Measurements from ENCODE around the gene TAPT1.

TAPT1 gene

GRCh38 chr4:16120720-16121119, 105.6 kb downstream of the TAPT1 start:
- H3K4me3 ChIP-seq (ENCODE audit: low read depth, low read length), result no peak overlapping the region
- H3K4me1 ChIP-seq (ENCODE audit: control insufficient read depth, insufficient read depth, low read length), result no peaks in the 10 kb centered on the region
- H3K27ac ChIP-seq (ENCODE audit: extremely low read depth, low read depth, low read length), result no peak overlapping the region
- ChIA-PET POLR2A (no interaction called here), CTCF (interaction anchor here (0.6 kb wide), 1 partner anchor 25 kb away, joined by 3 read pairs; no protein-coding TSS in a partner anchor)
- TF ChIP-seq ZNF132 (tag by site-specific recombination; IDR thresholded peaks at IDR 0.05; ENCODE audit: borderline replicate concordance), result no peak
- TF ChIP-seq ZBTB1 (tag by site-specific recombination; IDR thresholded peaks at IDR 0.05), result no peak
- no peak for TF ChIP-seq MZF1 (tag by site-specific recombination; IDR thresholded peaks at IDR 0.05; ENCODE audit: borderline replicate concordance)
- TF ChIP-seq ZNF214 (tag by site-specific recombination; IDR thresholded peaks at IDR 0.05; ENCODE audit: borderline replicate concordance), result no peak
- TF ChIP-seq ZFP69B (tag by site-specific recombination; IDR thresholded peaks at IDR 0.05), result no peak
- TF ChIP-seq GLI2 (tag by site-specific recombination; IDR thresholded peaks at IDR 0.05; ENCODE audit: borderline replicate concordance, low read depth), result no peak
- no peak for TF ChIP-seq ZFP41 (tag by site-specific recombination; IDR thresholded peaks at IDR 0.05; ENCODE audit: borderline replicate concordance)
- no peak for TF ChIP-seq YY1 (tag by site-specific recombination; IDR thresholded peaks at IDR 0.05)
- TF ChIP-seq ZBTB44 (tag by site-specific recombination; IDR thresholded peaks at IDR 0.05), result no peak
- no peak for TF ChIP-seq ZNF660 (tag by site-specific recombination; IDR thresholded peaks at IDR 0.05)
- no peak for TF ChIP-seq YY2 (tag by site-specific recombination; IDR thresholded peaks at IDR 0.05)
- TF ChIP-seq ZBTB7A (tag by site-specific recombination; IDR thresholded peaks at IDR 0.05; ENCODE audit: low read depth), result no peak
- H3K36me3 ChIP-seq (ENCODE audit: control insufficient read depth in 2 of 2, insufficient read depth in 1 of 2, low read length in 2 of 2), result no peaks in the 10 kb centered on the region
- no peaks in the 10 kb centered on the region for H3K9me3 ChIP-seq (ENCODE audit: control insufficient read depth, insufficient read depth, low read depth, low read length)

GRCh38 chr4:16119981-16120380, 106.3 kb downstream of the TAPT1 start:
- H3K27ac ChIP-seq (ENCODE audit: extremely low read depth, low read depth, low read length), result no peak overlapping the region
- H3K4me1 ChIP-seq (ENCODE audit: control insufficient read depth, insufficient read depth, low read length), result no peaks in the 10 kb centered on the region
- H3K36me3 ChIP-seq (ENCODE audit: control insufficient read depth in 2 of 2, insufficient read depth in 1 of 2, low read length in 2 of 2), result no peaks in the 10 kb centered on the region
- H3K4me3 ChIP-seq (ENCODE audit: low read depth, low read length), result no peak overlapping the region
- no peaks in the 10 kb centered on the region for H3K9me3 ChIP-seq (ENCODE audit: control insufficient read depth, insufficient read depth, low read depth, low read length)
- ChIA-PET POLR2A (no interaction called here), CTCF (no interaction called here)
- TF ChIP-seq ZNF548 (tag by site-specific recombination; IDR thresholded peaks at IDR 0.05), result no peak
- TF ChIP-seq KLF16 (tag by site-specific recombination; IDR thresholded peaks at IDR 0.05), result no peak
- no peak for TF ChIP-seq ZSCAN23 (tag by site-specific recombination; IDR thresholded peaks at IDR 0.05)
- no peak for TF ChIP-seq ZNF133 (tag by site-specific recombination; IDR thresholded peaks at IDR 0.05)
- TF ChIP-seq YY2 (tag by site-specific recombination; IDR thresholded peaks at IDR 0.05), result no peak
- TF ChIP-seq ZBTB44 (tag by site-specific recombination; IDR thresholded peaks at IDR 0.05), result no peak
- no peak for TF ChIP-seq PRDM2 (tag by site-specific recombination; IDR thresholded peaks at IDR 0.05; ENCODE audit: borderline replicate concordance)
- no peak for TF ChIP-seq ZNF37A (tag by site-specific recombination; IDR thresholded peaks at IDR 0.05)
- no peak for TF ChIP-seq ZNF514 (tag by site-specific recombination; IDR thresholded peaks at IDR 0.05)
- TF ChIP-seq KLF10 (tag by site-specific recombination; IDR thresholded peaks at IDR 0.05), result no peak
- no peak for TF ChIP-seq ZNF324 (tag by site-specific recombination; IDR thresholded peaks at IDR 0.05)
- TF ChIP-seq ZNF394 (tag by site-specific recombination; IDR thresholded peaks at IDR 0.05; ENCODE audit: borderline replicate concordance), result no peak
- no peak for TF ChIP-seq REPIN1 (tag by site-specific recombination; IDR thresholded peaks at IDR 0.05; ENCODE audit: low read depth)
- no peak for TF ChIP-seq PRDM1 (tag by site-specific recombination; IDR thresholded peaks at IDR 0.05)

All from HEK293 (cell line).